ENCODE results near the gene PLCL2. TPM values are rescaled to one million over a fixed set of nuclear protein-coding genes. Genes with fewer than 3 reads are reported as not detected.

PLCL2 gene
- total and polyA plus RNA-seq, 7 donors, result 4.2 to 32.7 (median 21.9) TPM

GRCh38 chr3:16999161-16999560, 114.4 kb downstream of the PLCL2 start:
- 42 to 77% (median 42%) methylated on average over 2 of the region's 2 CpGs for WGBS, 3 donors

GRCh38 chr3:16999871-17000270, 115.1 kb downstream of the PLCL2 start:
- peaks cover 33% of the 10 kb centered on the region for H3K4me1 ChIP-seq
- no peak for TF ChIP-seq CTCF (IDR thresholded peaks at IDR 0.05)
- no peak overlapping the region for H3K4me3 ChIP-seq

More at GRCh38 chr3:16999161-16999560, 114.4 kb downstream of the PLCL2 start:
- no peak for DNase-seq
- H3K27ac ChIP-seq, result no peak overlapping the region
- peaks cover 10% of the 10 kb centered on the region for H3K9me3 ChIP-seq
- ATAC-seq, result no peak
- no peaks in the 10 kb centered on the region for H3K27me3 ChIP-seq (ENCODE audit: insufficient read depth in 3 of 3, low read length in 2 of 3)
- no peak for TF ChIP-seq CTCF (IDR thresholded peaks at IDR 0.05)
- intact Hi-C loops (cut with DNase I), result no loop called here
- H3K36me3 ChIP-seq (ENCODE audit: insufficient read depth in 1 of 2, low read depth in 1 of 2), result no peaks in the 10 kb centered on the region
- H3K4me3 ChIP-seq, result no peak overlapping the region
- H3K4me1 ChIP-seq, result peaks cover 40% of the 10 kb centered on the region

GRCh38 chr3:17003457-17003856, 118.7 kb downstream of the PLCL2 start:
- no peaks in the 10 kb centered on the region for H3K27me3 ChIP-seq (ENCODE audit: insufficient read depth in 3 of 3, low read length in 2 of 3)
- H3K27ac ChIP-seq, result no peak overlapping the region
- no peak for DNase-seq
- ATAC-seq, result no peak
- TF ChIP-seq CTCF (IDR thresholded peaks at IDR 0.05), result no peak
- peaks cover 10% of the 10 kb centered on the region for H3K9me3 ChIP-seq
- H3K4me3 ChIP-seq, result no peak overlapping the region
- intact Hi-C loops (cut with DNase I), result no loop called here
- no peaks in the 10 kb centered on the region for H3K36me3 ChIP-seq (ENCODE audit: insufficient read depth in 1 of 2, low read depth in 1 of 2)
- peaks cover 31% of the 10 kb centered on the region for H3K4me1 ChIP-seq

More at GRCh38 chr3:16999871-17000270, 115.1 kb downstream of the PLCL2 start:
- no peaks in the 10 kb centered on the region for H3K36me3 ChIP-seq (ENCODE audit: insufficient read depth in 1 of 2, low read depth in 1 of 2)
- intact Hi-C loops (cut with DNase I), result no loop called here
- H3K27me3 ChIP-seq (ENCODE audit: insufficient read depth in 3 of 3, low read length in 2 of 3), result no peaks in the 10 kb centered on the region
- no peak overlapping the region for H3K27ac ChIP-seq
- peaks cover 10% of the 10 kb centered on the region for H3K9me3 ChIP-seq
- ATAC-seq (no peak), DNase-seq (no peak)

- Histone ChIP-seq H3K27ac (no peak overlapping the region), H3K4me3 (no peak overlapping the region), H3K27me3 (ENCODE audit: insufficient read depth in 3 of 3, low read length in 2 of 3) (no peaks in the 10 kb centered on the region), H3K36me3 (ENCODE audit: insufficient read depth in 1 of 2, low read depth in 1 of 2) (peaks cover 0 to 15% of the 10 kb centered on the region in 2 donors), H3K9me3 (peaks cover 5% of the 10 kb centered on the region), H3K4me1 (peaks cover 25% of the 10 kb centered on the region)
- no peak for DNase-seq
- TF ChIP-seq CTCF (IDR thresholded peaks at IDR 0.05), result no peak
- WGBS, 3 donors, result 50 to 65% (median 59%) methylated on average over 2 of the region's 2 CpGs
- ATAC-seq, result no peak
- intact Hi-C loops (cut with DNase I), result loop anchor here in 1 of 2 donors (1.0 kb wide), 1 partner anchor 9 kb away; no protein-coding TSS in a partner anchor
Observed at GRCh38 chr3:17006132-17006852, 121.5 kb downstream of the PLCL2 start.

GRCh38 chr3:17007284-17007683, 122.5 kb downstream of the PLCL2 start:
- Histone ChIP-seq H3K4me3 (no peak overlapping the region), H3K4me1 (peaks cover 25% of the 10 kb centered on the region), H3K9me3 (no peaks in the 10 kb centered on the region), H3K27ac (no peak overlapping the region), H3K27me3 (ENCODE audit: insufficient read depth in 3 of 3, low read length in 2 of 3) (no peaks in the 10 kb centered on the region), H3K36me3 (ENCODE audit: insufficient read depth in 1 of 2, low read depth in 1 of 2) (peaks cover 0 to 21% of the 10 kb centered on the region in 2 donors)
- TF ChIP-seq CTCF (IDR thresholded peaks at IDR 0.05), result no peak
- DNase-seq (no peak), ATAC-seq (no peak)
- intact Hi-C loops (cut with DNase I), result no loop called here
- WGBS, 3 donors, result 71 to 74% (median 73%) methylated on average over 1 of the region's 1 CpG
